NCI-H526 (cell line): ENCODE results near the gene ABHD12B.

Experiments
- DNase-seq, 2 experiments: peaks; one replicate each; lab custom pipeline; 2025; lab: John Stamatoyannopoulos, UW

Gene ABHD12B, protein sequence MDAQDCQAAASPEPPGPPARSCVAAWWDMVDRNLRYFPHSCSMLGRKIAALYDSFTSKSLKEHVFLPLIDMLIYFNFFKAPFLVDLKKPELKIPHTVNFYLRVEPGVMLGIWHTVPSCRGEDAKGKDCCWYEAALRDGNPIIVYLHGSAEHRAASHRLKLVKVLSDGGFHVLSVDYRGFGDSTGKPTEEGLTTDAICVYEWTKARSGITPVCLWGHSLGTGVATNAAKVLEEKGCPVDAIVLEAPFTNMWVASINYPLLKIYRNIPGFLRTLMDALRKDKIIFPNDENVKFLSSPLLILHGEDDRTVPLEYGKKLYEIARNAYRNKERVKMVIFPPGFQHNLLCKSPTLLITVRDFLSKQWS

DNA sequence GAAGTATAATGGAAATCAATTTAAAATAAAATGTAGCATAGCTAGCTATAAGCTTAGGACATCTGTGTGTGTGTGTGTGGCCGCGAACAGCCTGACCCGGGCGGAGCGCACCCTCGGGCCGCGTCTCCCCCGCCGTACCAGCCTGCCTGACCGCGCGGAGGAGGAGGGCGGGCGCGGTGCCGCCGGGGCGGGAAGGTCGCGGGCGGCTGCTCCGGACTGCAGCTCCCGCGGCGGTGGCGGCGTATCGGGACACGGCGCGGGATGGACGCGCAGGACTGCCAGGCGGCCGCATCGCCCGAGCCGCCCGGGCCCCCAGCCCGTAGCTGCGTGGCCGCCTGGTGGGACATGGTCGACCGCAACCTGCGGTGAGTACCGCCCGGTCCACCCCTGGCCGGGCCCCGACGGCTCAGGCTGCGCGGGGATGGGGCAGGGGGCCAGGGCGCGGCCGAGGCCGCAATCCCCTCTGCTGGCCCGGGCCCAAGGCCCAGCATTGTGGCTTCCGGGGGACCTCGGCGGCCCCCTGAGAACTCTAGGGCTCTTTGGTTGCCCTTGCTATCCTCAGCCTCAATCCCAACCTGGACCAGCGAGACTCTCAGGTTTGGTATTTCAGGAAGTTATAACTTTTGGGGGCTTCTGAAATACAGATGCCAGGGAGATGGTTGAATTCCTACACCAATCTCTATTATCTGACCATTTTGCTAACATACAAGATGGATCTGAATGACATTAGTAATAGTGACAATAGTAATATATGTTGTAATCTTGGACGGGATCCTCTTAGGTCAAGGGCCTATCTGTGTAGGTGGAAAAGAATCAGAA lies at the start of gene ABHD12B:
ABHD12B (plus strand) TSS at position 140 of the 819 bp plus-strand sequence; CDS start at position 262, 122 bp downstream.
- no peak for DNase-seq

DNA sequence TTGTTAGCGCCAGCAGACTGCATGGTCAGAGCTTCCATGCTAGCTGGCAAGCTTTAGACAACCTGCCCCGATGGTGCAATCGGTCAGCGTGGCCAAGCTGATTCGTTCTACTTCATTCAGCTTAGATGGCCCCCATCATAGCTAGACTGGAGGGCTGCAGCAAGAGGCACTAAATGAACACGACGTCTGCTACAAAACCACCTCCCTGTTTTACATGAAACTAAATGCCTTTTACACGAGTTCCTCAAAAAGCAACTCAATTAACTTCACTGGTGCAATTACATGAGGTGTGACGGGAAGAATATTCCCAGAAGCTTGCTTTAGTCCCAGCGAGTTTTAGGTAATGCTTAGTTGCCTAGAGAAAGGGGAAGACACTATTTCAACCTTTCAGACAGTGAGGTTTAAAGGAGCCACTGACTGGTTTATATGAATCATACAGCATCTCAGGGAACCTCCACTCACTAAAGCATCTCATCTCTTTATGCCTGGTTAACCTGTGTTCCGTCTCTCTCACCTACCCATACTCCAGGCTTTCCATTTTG lies 49.3 kb upstream of the ABHD12B start:
- no peak for DNase-seq

DNA sequence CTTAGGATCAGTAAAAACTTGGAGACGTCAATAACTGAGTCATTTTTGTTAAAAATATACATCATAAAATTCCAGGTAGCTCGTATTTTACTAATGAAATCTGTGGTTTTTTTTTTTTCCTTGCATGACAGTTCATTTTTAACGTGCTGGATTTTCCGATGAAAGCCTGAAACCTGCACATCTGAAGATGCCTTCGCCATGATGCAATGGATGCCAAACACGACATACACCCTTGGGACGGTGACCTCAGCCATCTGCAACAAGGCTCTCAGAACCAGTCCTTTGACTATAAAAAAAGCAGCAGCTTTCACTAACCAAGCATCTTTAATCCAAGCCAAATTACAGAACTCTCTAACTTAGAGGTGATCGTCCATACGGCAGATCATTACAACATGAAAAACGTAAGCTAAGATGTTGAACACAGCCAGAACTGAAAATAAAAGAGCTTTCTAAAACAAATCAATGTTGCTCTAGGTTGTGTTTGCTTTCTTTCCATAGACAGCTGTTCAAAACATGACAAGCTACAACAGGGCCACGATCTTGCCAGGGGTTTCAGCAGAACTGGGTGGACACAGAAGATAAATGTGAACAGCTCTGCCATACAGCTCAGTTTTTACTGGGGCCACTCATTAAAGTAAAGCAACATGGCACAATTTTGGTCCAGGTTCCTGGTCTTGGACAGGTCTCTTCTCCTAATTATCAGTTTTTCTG lies 48.6 kb upstream of the ABHD12B start:
- no peak for DNase-seq

DNA sequence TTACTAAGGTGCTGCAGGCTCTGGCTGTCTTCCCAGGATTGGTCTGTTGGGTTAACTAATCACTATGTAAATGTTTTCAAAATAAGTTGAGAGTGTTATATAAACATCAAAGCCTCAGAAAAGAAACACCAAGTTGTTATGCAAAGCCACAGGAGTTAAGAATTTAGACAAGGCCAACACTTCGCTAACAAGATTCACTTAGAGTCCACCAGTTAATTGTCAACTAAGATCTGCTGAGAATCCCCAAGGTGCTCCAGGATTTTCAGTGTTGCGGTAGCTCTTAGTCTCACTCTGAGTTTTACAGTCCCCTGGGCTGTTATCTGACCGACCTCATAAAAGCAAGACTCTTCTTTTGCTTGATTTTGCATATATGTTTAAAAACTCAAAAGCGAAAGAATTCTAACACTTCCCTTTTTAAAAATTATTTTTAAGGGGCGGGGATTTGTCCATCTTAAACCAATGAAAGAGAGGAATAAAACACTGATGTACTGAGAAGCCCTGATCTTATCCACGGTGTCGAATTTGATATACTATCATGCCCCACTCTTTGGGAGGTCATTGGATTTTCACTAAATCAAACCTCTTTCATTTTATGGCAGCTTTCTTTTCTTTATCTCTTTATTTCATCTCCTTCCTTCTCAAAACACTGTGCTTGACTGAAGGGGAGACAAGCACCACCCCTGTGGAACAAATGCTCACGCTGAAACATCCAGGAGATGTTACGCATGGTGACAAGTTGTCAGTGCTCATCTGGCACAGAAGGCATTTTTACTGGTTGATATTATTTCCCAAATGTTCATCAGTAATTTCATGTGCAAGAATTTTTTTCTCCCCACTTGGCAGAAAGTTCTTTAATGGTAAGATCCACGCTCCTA lies 47.9 kb upstream of the ABHD12B start:
- no peak for DNase-seq

DNA sequence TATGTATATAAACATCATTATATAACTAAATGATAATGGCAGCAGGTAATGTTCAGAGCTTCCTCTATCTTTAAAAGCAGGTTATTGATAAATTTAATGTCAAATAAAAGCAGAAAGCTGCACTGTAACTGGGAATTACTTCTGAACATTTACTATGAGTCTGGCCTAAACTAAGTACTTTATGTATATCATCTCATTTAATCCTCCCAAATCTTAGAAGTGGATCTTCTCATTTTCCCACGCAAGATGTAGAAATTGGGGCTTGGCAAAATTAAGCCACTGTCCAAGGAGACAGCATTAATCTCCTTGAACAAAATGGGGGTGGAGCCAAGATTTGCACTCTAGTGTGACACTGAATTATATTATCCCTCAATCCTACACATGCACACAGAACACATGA lies 46.5 kb upstream of the ABHD12B start:
- no peak for DNase-seq

DNA sequence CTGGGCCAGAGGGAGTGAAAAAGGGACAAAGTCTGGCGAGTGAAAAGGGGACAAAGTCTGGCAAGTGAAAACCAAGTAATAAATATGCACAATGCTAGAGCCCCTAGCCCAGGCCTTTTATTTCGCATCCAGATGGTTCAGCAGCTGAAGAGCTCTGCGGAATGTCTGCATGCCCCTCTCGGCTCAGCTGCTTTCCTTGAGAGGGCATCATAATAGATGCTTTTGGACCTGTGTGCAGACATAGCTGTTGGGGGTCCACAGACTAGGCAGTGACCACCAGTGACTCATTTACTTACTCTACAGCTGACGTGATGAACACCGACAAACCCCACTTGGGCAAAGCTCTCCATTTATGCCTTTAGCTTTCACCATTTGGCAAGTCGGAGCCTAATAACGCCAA lies 45.2 kb upstream of the ABHD12B start:
- DNase-seq = no peak

DNA sequence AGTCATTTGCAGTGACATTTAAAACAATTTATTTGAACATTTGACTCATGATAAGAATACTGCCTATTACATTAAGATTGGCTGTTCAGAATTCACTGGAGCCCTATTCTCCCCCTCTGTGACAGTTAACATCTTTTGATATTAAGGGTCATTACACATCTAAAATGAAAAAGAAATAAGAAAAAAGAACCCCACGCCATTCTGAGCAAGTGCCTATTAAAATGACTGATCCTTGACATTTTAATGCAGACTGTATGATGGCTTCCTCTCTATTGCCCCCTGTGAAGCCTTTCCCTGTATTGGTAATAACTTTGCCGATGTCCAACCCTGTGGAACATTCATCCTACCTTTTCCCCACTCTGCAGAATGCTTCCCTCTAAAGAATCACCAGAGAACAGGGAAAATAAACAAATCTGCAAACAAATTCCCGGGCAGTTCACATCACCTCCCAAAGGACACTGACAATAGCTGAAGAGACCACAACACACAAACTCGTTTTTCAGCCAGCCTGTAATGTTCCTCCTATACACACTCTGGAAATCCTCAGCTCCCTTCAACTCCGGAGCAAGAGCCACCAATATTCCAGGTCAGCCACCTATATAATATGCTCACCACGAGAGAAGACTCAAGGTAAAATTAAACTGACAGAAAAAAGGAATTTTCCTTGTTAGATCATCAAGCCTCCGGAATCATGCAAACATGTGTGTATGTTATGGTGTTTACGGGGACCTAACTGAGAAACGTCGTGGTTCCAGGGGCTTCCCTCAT lies 42.9 kb upstream of the ABHD12B start:
- peak; percentile 36 to 46 for DNase-seq

DNA sequence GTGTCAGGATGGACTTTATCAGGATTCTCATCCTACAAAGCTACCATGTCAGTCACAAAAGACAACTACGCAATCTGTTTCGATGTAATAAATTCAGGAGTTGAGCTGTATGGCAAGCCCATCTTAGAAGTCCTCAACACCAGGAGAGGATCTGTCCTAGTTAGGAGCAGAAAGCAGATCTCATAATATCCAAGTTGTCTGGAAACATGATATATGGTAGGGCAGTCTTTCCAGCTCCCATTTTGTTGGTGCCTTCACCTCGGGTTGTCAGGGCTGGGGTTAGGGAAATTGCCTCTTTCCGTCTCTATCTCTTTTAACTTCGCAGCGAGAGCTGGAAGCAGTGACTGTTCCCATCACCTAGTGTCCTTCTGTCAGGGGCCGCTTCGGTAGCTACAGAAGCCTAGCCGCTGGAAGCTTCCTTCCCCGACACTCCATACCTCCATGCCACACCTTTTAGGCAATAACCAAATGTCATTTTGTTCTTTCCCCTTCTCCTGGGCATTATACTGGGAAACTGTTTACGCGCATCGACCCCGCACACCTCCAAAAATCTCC lies 42.3 kb upstream of the ABHD12B start:
- peak in 1 of 2 experiments; percentile 59 for DNase-seq

DNA sequence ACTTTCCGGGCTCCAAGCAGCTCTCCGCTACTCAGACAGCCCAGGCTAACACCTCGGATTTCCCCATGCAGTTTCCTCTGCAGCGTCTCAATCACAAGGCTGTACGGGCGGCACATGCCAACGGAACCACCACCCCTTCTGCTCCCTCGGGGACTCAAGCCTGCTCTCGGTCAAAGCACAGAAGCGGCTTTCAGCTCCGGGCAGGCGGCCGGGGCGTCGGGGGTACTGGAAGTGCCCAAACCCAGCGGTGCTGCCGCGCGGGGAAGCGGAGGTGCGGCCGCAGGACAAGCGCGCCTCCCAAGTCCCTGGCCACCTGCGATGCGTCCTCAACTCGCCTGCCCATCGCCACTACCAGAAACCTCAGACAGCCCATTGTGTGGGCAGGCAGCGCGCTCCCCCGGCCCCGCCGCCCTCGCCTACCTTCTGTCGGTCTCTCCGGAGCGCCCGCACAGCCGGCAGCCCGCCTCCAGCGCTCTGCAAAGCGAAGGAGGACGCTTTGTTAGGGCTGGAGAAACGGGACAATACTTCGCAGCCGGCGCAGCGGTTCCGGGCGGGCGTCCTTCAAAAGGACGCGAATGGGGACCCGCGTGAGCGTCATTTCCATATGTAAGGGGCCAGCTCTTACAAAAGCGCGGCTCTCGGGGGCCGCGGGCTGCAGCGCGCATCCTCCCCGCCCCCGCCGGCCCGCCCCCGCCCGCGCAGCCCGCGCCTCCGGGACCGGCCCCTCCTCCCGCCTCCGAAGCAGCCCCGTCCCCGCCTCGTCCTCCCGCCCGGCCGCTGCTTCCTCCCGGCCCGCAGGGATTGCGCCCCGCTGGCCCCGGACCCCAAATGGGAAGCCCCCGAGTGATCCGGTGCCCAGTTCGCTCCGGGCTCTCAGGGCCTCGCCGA lies 41.6 kb upstream of the ABHD12B start:
- DNase-seq = peak; percentile 58 to 79

DNA sequence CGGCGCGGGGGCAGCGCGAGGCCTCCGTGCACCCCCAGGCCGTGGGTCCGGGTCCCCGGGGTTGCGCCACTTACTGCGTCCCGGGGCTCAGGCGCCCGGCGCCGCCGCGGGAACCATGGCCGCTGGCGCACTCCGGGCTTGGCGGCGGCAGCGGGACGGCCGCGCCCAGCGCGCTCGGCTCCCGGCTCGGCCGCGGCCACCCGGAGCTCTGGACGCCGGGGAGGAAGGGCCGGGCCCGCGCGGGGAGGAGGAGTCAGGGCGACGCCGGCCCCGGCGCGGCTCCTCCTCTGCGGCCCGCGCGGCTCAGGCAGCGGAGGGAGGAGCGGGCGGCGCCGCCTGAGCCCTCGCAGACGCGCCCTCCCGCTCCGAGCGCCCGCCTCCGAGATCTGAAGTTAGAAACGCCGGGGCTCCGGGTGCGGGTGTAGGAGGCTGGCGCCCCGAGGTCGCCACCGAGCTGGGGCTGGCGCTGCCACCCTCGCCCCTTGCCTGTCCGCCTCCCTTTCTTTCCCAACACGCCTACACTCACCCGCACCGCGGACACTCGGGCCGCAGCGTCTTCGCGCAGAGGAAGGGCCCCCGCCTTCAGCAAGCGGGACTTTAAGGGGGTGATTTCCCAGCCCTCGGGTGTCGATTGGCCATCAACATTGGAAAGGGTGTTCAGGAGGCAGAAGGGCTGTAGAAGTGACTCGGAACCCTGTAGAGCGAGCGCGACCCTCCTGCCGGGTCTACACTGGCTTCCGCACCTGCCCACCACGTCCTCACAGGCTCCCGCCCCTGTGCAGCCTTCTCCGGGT lies 40.7 kb upstream of the ABHD12B start, which contains the start of gene NIN:
NIN (minus strand) TSS at position 231 of the 794 bp plus-strand sequence. CDS start 9,106 bp downstream, outside the sequence.
- DNase-seq = peak in 1 of 2 experiments; percentile 91

DNA sequence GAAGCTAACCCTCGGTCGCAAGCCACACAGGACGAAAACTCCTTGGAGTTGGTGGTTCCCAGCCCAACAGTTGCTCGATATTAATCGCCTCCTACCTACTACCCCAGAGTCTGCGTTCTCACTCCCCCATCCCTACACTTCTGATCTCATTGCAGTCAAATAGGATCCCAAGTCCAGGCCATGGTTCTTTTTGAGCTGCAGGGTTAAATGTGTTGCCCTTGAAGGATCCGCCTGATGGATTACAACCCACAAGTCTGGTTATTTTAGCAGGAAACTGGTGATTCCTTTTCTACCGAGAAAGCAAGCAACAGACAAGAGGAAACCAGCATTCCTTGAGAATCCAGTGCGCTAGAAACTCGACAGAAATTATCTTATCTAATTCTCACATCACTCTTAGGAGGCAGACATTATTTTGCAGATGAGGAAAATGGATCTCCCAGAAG lies 40.1 kb upstream of the ABHD12B start:
- DNase-seq = peak in 1 of 2 experiments; percentile 36

DNA sequence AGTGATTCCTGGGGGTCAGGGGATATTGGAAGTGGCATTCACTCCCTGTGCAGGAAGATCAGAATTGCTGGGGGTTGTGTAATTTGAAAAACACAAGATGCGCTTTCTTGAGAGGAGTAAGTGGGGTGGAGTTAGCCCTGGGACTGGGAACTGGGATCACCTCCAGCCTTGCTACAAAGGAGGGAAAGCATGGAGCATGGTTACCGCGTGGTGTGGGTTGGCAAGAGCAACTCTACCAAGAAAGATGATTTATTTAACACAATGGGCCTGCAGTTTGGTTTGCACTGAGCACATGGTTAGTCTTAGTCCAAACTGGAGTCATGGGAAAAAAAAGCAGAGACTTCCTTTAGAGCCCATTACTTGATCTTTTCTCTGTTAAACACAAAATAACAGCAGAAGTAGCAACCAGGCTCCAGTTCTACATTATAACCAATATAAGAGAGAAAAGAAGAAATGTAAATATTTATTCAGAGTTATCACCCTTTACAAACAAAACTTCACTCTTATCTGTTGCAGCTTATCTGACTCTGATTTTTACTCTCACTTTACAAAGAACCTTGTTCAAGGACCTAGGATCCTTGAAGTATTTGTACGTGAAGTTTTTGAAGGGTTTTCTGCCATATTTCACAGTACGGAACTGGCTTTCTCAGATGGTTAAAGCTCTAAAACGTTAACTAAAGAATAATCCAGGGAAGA lies 38.8 kb upstream of the ABHD12B start:
- no peak for DNase-seq

DNA sequence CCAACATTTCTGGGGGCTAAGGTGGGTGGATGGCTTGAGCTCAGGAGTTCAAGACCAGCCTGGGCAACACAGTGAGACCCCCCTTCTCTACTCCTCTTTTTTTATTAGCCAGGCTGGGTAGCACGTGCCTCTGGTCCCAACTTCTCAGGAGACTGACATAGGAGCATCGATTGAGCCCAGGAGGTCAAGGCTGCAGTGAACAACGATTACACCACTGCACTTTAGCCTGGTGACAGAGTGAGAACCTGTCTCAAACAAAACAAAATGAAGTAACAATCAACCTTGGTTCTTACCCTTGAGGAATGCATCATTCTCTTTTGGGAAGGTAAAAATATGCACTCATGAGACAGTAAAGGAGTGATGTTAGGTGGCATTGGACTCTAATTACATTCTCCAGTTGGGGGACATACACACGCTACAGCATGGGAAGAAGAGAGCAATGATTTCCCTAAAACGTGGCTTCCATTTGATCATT lies 37.0 kb upstream of the ABHD12B start:
- no peak for DNase-seq

DNA sequence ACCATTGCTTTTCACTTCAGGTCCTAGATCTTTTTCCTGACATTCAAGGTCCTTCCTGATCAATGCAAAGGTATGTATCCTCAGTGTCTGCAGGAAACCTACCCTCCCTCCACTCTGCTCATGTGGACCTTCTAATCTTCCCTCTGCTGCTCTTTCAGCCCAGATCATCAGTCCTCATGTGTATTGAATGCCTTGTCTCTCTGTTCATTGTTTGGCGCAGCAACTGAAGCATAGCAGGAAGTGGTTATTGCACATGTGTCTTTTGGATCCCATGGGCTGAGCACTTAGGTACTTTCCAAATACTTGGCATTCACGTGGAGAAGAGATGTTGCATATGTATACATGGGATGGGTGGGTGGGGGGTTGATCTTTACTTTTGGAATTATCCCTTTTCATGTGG lies 36.6 kb upstream of the ABHD12B start:
- no peak for DNase-seq

DNA sequence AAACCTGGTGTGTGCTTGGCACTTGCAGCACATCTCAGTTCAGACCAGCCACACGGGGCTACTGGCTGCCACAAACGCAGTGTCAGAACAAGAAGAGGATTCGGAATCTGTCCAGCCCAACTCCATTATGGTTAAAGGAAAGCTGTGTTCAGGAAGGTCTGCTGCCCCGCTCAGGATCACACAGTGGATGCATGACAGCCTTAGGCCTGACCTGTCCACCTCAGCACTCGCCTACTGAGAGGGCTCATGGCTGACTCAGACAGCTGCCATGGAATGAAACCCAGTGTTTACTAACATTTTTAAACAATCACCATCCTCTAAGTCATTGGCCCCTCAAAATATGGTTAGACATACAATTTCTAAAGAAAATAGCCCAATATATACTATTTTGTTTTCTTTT lies 35.3 kb upstream of the ABHD12B start:
- DNase-seq = no peak

DNA sequence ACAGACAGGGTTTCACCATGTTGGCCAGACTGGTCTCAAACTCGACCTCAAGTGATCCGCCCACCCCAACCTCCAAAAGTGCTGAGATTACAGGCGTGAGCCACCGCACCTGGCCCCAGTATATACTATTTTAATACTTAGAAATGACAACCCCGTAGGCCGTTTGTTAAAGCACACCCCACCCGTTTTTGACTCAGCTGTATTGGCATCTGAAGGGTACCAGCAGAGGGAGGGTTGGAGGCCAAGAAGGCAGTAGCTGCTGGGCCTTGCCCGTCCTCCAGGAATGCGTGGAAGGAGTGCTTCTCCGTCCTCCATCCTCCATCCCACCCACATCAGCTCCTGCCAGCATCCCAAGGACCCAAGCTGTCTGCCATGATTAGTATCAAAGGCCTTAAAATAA lies 34.6 kb upstream of the ABHD12B start:
- no peak for DNase-seq

DNA sequence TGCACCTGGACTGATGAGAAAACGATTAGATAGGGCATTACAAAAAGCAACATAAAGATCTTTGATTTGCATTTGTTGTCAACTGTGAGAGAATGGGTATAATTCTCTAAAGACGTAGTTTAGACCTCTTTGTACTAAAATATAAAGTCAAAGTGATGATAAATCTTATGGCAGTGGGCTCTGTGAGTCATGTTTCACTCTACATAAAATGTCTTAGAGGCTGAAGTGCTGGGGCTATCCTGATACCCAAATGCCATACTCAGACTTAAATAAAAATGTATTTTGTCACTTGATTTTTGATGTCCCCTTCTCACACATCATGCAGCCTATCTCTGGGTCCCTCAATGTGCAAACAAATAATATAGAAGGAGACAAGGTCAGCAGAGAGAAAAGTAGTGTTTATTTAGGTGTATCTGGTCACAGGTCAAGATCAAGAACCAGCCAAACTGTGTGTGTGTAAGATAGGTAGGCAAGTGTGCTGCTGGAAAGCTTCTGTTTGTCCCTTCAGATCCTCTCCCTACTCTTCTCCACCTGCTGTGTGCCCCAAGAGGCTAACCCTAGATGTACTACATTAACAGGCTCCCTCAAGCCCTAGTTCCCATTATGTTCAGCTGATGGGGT lies 33.9 kb upstream of the ABHD12B start:
- no peak for DNase-seq
